WTC11 (cell line): ENCODE measurements around the gene BCL11A.

Experiments used
- AR ChIP-seq: fragments of 250-450 bp; sonication (Bioruptor Pico); IDR thresholded peaks from 2 replicates; pipeline ENCODE4 v1.9.0; 2021; ENCODE audit warnings: mild to moderate bottlenecking
- CTCF ChIP-seq: fragments of 200-600 bp; IDR thresholded peaks from 2 replicates; pipeline ENCODE4 v1.8.0; 2022; ENCODE audit warnings: antibody characterized with exemption

- TF ChIP-seq CTCF (no peak), AR (CRISPR knock-in tag) (no peak)
Measured at GRCh38 chr2:60544954-60545560, 8.4 kb downstream of the BCL11A start.
